Measurements from ENCODE around the gene PPP2R5C.

Gene PPP2R5C

DNA sequence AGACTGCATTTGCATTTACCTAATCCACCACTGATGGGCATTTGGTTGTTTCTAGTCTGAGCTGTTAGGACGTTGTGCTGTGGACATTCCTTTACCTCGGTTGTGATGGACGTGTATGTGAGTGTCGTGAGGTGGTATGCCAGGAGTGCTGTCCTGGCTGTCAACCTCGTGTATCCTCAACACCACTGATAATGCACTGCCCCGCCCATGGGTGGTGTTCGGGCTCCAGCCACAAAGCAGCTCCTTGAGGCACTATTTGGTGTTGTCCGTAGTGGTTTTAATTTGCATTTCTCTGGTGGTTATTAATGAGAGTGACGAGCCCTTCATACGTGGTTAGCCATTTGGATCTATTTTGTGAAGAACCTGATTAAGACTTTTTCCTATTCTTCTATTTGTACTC lies 87.6 kb downstream of the PPP2R5C start:
- TF ChIP-seq, protein P1, sequence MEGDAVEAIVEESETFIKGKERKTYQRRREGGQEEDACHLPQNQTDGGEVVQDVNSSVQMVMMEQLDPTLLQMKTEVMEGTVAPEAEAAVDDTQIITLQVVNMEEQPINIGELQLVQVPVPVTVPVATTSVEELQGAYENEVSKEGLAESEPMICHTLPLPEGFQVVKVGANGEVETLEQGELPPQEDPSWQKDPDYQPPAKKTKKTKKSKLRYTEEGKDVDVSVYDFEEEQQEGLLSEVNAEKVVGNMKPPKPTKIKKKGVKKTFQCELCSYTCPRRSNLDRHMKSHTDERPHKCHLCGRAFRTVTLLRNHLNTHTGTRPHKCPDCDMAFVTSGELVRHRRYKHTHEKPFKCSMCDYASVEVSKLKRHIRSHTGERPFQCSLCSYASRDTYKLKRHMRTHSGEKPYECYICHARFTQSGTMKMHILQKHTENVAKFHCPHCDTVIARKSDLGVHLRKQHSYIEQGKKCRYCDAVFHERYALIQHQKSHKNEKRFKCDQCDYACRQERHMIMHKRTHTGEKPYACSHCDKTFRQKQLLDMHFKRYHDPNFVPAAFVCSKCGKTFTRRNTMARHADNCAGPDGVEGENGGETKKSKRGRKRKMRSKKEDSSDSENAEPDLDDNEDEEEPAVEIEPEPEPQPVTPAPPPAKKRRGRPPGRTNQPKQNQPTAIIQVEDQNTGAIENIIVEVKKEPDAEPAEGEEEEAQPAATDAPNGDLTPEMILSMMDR (IDR thresholded peaks at IDR 0.05; ENCODE audit: insufficient read depth, low read depth, low read length, missing control alignments) = no peak
- DNase-seq (ENCODE audit: low read depth) = no peak
- H3K4me3 ChIP-seq (ENCODE audit: low read length) = no peak overlapping the region

DNA sequence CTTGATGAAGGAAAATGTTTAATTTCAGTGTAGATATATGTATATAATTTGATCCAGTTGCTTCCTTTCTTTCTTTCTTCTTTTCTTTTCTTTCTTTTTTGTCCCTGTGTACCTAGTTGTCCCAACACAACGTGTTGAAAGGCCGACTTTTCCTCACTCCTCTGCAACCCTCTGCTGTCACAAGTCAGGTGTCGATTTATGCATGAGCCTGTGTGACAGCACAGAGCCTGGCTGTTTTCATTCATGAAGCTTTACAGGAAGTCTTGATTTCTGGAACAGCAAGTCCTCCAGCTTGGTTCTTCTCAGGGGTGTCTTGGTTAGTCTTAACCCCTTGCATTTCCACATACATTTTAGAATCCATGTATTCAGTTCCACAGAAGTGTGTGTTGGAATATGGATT lies 88.1 kb downstream of the PPP2R5C start:
- no peak overlapping the region for H3K4me3 ChIP-seq (ENCODE audit: low read length)
- no peak for DNase-seq (ENCODE audit: low read depth)
- TF ChIP-seq, protein P1 (IDR thresholded peaks at IDR 0.05; ENCODE audit: insufficient read depth, low read depth, low read length, missing control alignments) = no peak

DNA sequence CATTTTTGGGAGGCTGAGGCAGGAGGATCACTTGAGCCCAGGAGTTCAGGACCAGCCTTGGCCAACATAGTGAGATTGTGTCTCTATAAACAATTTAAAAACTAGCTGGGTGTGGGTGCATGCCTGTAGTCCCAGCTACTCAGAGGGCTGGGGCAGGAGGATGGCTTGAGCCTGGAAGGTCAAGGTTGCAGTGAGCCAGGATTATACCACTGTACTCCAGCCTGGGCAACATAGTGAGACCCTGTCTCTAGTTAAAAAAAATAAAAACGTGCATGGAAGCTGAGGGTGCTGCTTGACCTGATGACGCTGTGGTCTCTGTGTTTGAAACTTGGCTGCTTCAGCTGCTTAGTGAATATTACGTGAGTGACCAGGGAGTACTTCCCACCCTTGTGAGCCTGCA lies 89.7 kb downstream of the PPP2R5C start:
- TF ChIP-seq, protein P1 (IDR thresholded peaks at IDR 0.05; ENCODE audit: insufficient read depth, low read depth, low read length, missing control alignments) = no peak
- H3K4me3 ChIP-seq (ENCODE audit: low read length) = no peak overlapping the region
- no peak for DNase-seq (ENCODE audit: low read depth)

DNA sequence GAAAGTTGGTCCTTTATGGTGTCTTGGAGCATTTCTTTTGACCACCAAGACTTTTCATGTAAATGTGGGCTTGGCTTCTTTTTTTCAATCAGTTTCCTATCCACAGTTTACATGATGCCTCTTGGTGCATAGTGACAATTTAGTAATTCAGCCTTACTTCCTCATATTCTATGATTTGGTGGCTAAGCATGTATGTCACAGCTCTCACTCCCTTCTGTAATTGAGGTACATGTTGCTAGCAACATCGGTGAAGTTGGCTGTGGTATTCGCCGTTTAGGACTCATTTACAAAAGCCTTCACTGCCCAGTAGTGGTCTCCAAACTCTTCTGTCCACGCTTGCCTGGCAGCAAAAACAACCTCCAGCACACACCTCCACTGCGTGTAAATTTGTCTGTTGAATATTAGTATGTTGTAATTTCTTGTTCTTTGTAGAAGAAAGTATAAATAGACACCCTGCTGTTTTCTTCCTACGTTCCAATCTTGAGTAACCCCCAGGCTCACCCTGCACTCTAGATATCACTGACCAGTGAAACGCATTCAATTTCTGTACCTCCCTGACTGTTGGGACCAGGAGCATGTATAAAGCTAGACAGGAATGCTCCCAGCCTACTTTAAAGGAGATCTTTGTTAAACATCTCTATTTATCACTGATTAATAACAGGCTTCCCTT lies 90.4 kb downstream of the PPP2R5C start:
- TF ChIP-seq, protein P1 (IDR thresholded peaks at IDR 0.05; ENCODE audit: insufficient read depth, low read depth, low read length, missing control alignments) = no peak
- DNase-seq (ENCODE audit: low read depth) = no peak
- H3K4me3 ChIP-seq (ENCODE audit: low read length) = no peak overlapping the region

DNA sequence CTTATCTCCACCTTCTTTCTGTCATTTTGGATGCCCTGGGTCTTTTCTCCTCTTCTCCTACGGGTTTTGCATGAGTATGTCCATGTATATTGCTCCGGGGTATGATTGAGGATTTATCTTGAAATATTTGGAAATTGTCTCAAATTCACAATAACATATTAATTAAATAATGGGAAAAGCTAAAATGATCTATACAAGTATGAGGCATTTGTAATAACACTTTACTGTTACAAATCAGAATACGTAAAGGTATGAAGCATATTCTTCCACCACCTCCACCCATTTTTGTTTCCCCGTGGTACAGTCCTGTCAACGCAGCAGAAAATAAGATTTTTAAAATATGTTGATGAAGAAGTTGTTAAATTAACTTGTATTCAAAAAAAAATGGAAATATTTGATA lies 91.3 kb downstream of the PPP2R5C start:
- H3K4me3 ChIP-seq (ENCODE audit: low read length) = no peak overlapping the region
- TF ChIP-seq, protein P1 (IDR thresholded peaks at IDR 0.05; ENCODE audit: insufficient read depth, low read depth, low read length, missing control alignments) = no peak
- DNase-seq (ENCODE audit: low read depth) = no peak

DNA sequence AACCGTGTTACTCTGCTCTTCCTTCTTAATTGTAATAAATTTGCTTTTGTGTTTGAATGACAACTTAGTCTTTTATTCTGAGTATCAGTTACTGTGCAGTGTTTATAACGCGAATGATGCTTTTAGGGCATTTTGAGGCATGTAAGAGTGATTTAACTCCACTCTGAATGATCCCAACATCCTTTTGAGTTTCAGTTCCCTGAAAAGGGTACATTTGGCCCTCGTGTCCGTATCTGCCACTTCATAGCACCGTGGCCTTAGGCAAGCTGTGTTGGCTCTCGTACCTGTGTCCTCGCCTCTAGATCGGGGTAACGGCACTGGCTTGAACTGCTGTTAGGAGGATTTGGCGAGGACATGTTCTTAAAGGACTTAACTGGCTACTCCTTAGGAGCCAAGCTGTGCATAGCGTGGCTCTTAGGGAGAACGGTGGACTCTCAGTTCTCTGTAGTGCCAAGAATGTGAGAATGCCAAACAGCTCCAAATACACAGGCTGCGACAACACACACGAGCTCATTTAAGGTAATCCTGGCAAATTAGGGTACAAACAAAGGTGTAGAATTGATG lies 92.0 kb downstream of the PPP2R5C start:
- TF ChIP-seq, protein P1 (IDR thresholded peaks at IDR 0.05; ENCODE audit: insufficient read depth, low read depth, low read length, missing control alignments) = no peak
- no peak overlapping the region for H3K4me3 ChIP-seq (ENCODE audit: low read length)
- DNase-seq (ENCODE audit: low read depth) = no peak

DNA sequence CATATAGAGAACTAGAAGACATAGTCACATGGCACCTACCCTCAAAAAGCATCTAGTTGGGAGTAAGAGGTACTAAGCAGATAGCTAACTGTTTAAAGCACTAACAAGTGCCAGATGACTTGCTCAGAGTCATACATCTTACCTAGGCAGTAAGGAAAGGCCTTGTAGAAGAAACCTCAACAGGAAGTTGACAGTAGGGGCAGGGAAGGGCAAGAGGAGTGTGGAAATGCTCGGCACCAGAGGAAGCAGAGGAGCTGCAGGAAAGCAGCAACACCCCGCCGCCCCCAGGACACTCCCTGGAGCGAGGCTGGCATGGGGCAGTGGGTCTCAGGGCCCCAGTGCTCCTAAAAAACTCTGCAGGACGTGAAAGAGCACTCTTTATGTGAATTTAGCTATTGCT lies 92.9 kb downstream of the PPP2R5C start:
- H3K4me3 ChIP-seq (ENCODE audit: low read length) = no peak overlapping the region
- TF ChIP-seq, protein P1 (IDR thresholded peaks at IDR 0.05; ENCODE audit: insufficient read depth, low read depth, low read length, missing control alignments) = no peak
- peak; percentile 20 for DNase-seq (ENCODE audit: low read depth)
